H9 (cell line): ENCODE measurements around the gene DUSP2. TPM values are rescaled to one million over a fixed set of nuclear protein-coding genes. Genes with fewer than 3 reads are reported as not detected.

Source experiments
- DNase-seq: peaks from one replicate; pipeline ENCODE4 v3.0.0-alpha.2; 2017
- H2AFZ ChIP-seq: one replicate; pipeline ENCODE4 v1.6.1; 2013; ENCODE audit warnings: mild to moderate bottlenecking, low read length, control low read depth, moderate library complexity
- H2AK5ac ChIP-seq: 2 replicates; pipeline ENCODE4 v1.6.1; 2013; ENCODE audit warnings: low read length, control low read depth, mixed read lengths; ENCODE audit not compliant: insufficient read length
- H2BK120ac ChIP-seq: one replicate; pipeline ENCODE4 v1.6.1; 2013; ENCODE audit warnings: low read depth, mild to moderate bottlenecking, low read length, control low read depth, inconsistent platforms; ENCODE audit not compliant: poor library complexity, severe bottlenecking
- H2BK12ac ChIP-seq: 2 replicates; pipeline ENCODE4 v1.6.1; 2013; ENCODE audit warnings: low read length, control low read depth, mixed read lengths, low read depth; ENCODE audit not compliant: insufficient read length
- H2BK15ac ChIP-seq: 2 replicates; pipeline ENCODE4 v1.6.1; 2013; ENCODE audit warnings: low read depth, low read length, control low read depth
- H2BK20ac ChIP-seq: one replicate; pipeline ENCODE4 v1.6.1; 2013; ENCODE audit warnings: low read depth, mild to moderate bottlenecking, low read length, control low read depth, inconsistent platforms; ENCODE audit not compliant: poor library complexity, severe bottlenecking
- H2BK5ac ChIP-seq: 2 replicates; pipeline ENCODE4 v1.6.1; 2013; ENCODE audit warnings: low read length, control low read depth, mixed read lengths; ENCODE audit not compliant: insufficient read length
- H3K14ac ChIP-seq: 2 replicates; pipeline ENCODE4 v1.6.1; 2013; ENCODE audit warnings: low read length, control low read depth; ENCODE audit not compliant: insufficient read depth
- H3K18ac ChIP-seq: 2 replicates; pipeline ENCODE4 v1.6.1; 2013; ENCODE audit warnings: low read depth, mild to moderate bottlenecking, mixed read lengths, low read length, control low read depth; ENCODE audit not compliant: insufficient read length
- H3K23ac ChIP-seq: 2 replicates; pipeline ENCODE4 v1.6.1; 2013; ENCODE audit warnings: low read length, control low read depth, mixed read lengths, low read depth; ENCODE audit not compliant: insufficient read length
- H3K23me2 ChIP-seq: 2 replicates; pipeline ENCODE4 v1.6.1; 2013; ENCODE audit warnings: low read depth, mild to moderate bottlenecking, mixed read lengths, low read length, control low read depth; ENCODE audit not compliant: insufficient read length, poor library complexity, severe bottlenecking
- H3K27ac ChIP-seq: 2 replicates; pipeline ENCODE4 v1.5.1; 2013; ENCODE audit warnings: low read length, control low read depth, mixed read lengths, low read depth; ENCODE audit not compliant: insufficient read length
- H3K27me3 ChIP-seq: 2 replicates; pipeline ENCODE4 v1.6.1; 2013; ENCODE audit warnings: low read length, control low read depth, inconsistent platforms; ENCODE audit not compliant: insufficient read depth
- H3K4ac ChIP-seq: 2 replicates; pipeline ENCODE4 v1.6.1; 2013; ENCODE audit warnings: low read depth, mild to moderate bottlenecking, control low read depth, inconsistent platforms, low read length, moderate library complexity
- H3K4me1 ChIP-seq: 2 replicates; pipeline ENCODE4 v1.6.1; 2013; ENCODE audit warnings: low read length, control low read depth, inconsistent platforms; ENCODE audit not compliant: insufficient read depth
- H3K4me2 ChIP-seq: 2 replicates; pipeline ENCODE4 v1.6.1; 2013; ENCODE audit warnings: low read length, control low read depth, mixed read lengths; ENCODE audit not compliant: insufficient read length, insufficient read depth
- H3K56ac ChIP-seq: 2 replicates; pipeline ENCODE4 v1.6.1; 2013; ENCODE audit warnings: low read depth, mild to moderate bottlenecking, mixed read lengths, low read length, control low read depth; ENCODE audit not compliant: insufficient read length
- H3K79me1 ChIP-seq: 2 replicates; pipeline ENCODE4 v1.6.1; 2013; ENCODE audit warnings: low read depth, mild to moderate bottlenecking, moderate library complexity, low read length, control low read depth, inconsistent platforms; ENCODE audit not compliant: insufficient read depth, poor library complexity, severe bottlenecking
- H3K79me2 ChIP-seq: 2 replicates; pipeline ENCODE4 v1.6.1; 2013; ENCODE audit warnings: low read length, control low read depth, inconsistent platforms; ENCODE audit not compliant: insufficient read depth
- H3K9ac ChIP-seq: 2 replicates; pipeline ENCODE4 v1.6.1; 2013; ENCODE audit warnings: low read length, control low read depth, mixed read lengths; ENCODE audit not compliant: insufficient read length; ENCODE audit errors: extremely low read depth
- H3K9me3 ChIP-seq: one replicate; pipeline ENCODE4 v1.6.1; 2013; ENCODE audit warnings: low read depth, low read length, inconsistent platforms; ENCODE audit not compliant: control insufficient read depth
- H3T11ph ChIP-seq: one replicate; pipeline ENCODE4 v1.6.1; 2013; ENCODE audit warnings: mild to moderate bottlenecking, low read length, control low read depth, inconsistent platforms
- H4K20me1 ChIP-seq: one replicate; pipeline ENCODE4 v1.6.1; 2013; ENCODE audit not compliant: control insufficient read depth, insufficient read length, insufficient read depth
- H4K5ac ChIP-seq: 2 replicates; pipeline ENCODE4 v1.6.1; 2013; ENCODE audit warnings: low read depth, mild to moderate bottlenecking, mixed read lengths, low read length, control low read depth; ENCODE audit not compliant: insufficient read length
- H4K8ac ChIP-seq: replicated peaks from 2 replicates; pipeline ENCODE4 v1.6.1; 2013; ENCODE audit warnings: low read length, control low read depth, mixed read lengths, low read depth; ENCODE audit not compliant: insufficient read length
- H4K91ac ChIP-seq: 2 replicates; pipeline ENCODE4 v1.6.1; 2013; ENCODE audit warnings: low read depth, mild to moderate bottlenecking, moderate library complexity, mixed read lengths, low read length, control low read depth; ENCODE audit not compliant: insufficient read length
- H3K27ac Mint-ChIP-seq, 3 experiments: 2 replicates in 2 of 3; 3 replicates in 1 of 3; pipeline ENCODE4 v1.8.0; 2020 to 2021; ENCODE audit warnings: mixed read lengths in 3 of 3, mild to moderate bottlenecking in 1 of 3, moderate library complexity in 1 of 3
- H3K27me3 Mint-ChIP-seq: 2 replicates; pipeline ENCODE4 v1.8.0; 2021; ENCODE audit warnings: low read depth, mild to moderate bottlenecking, moderate library complexity, mixed read lengths
- H3K36me3 Mint-ChIP-seq, 3 experiments: 2 replicates in 2 of 3; 3 replicates in 1 of 3; pipeline ENCODE4 v1.8.0; 2020 to 2021; ENCODE audit warnings: low read depth in 3 of 3, mixed read lengths in 3 of 3; ENCODE audit not compliant: insufficient read depth in 1 of 3
- H3K4me1 Mint-ChIP-seq, 2 experiments: 2 replicates each; pipeline ENCODE4 v1.8.0; 2020; ENCODE audit warnings: mixed read lengths in 2 of 2
- H3K4me3 Mint-ChIP-seq, 2 experiments: 2 replicates in 1 of 2; 3 replicates in 1 of 2; pipeline ENCODE4 v1.8.0; 2020 to 2021; ENCODE audit warnings: mild to moderate bottlenecking in 2 of 2, mixed read lengths in 2 of 2, moderate library complexity in 1 of 2
- H3K9me3 Mint-ChIP-seq, 2 experiments: 2 replicates in 1 of 2; 3 replicates in 1 of 2; pipeline ENCODE4 v1.8.0; 2020; ENCODE audit warnings: mild to moderate bottlenecking in 2 of 2, mixed read lengths in 2 of 2, moderate library complexity in 1 of 2
- CTCF ChIP-seq: fragments of 200-600 bp; sonication (generic); conservative IDR thresholded peaks from 3 replicates; pipeline ENCODE4 v1.8.0; 2021; ENCODE audit warnings: antibody characterized with exemption, mild to moderate bottlenecking
- WGBS: extraction: QIAGEN DNeasy Blood & Tissue Kit; methylation state at CpG from one replicate; pipeline ENCODE4 v1.1.7; 2013; ENCODE audit warnings: missing lambda C conversion rate, low lambda C conversion rate, mixed read lengths; ENCODE audit not compliant: insufficient read length; ENCODE audit errors: extremely low coverage; 5-methylcytosine and 5-hydroxymethylcytosine counted together
- total RNA-seq: library from RNA; stranded (reverse); gene quantifications from 2 replicates; pipeline ENCODE4 v1.2.1, GENCODE V29; 2021

The DUSP2 gene
- total RNA-seq, 1 experiment from 2014 or later = 14.9 TPM

- no peak overlapping the region for H2BK15ac ChIP-seq
- no peak overlapping the region for H3K4me2 ChIP-seq
- H3T11ph ChIP-seq = no peak overlapping the region
- H3K79me1 ChIP-seq = no peaks in the 10 kb centered on the region
- no peaks in the 10 kb centered on the region; the same call in 1 of the 2 replicates for H3K4me1 ChIP-seq
- H3K9ac ChIP-seq = no peak overlapping the region
- H2BK12ac ChIP-seq = no peak overlapping the region
- no peak overlapping the region for H3K18ac ChIP-seq
- H3K27me3 ChIP-seq = no peaks in the 10 kb centered on the region; the same call in 1 of the 2 replicates
- no peak overlapping the region for H2BK120ac ChIP-seq
- no peak for DNase-seq
- H3K27ac ChIP-seq = no peak overlapping the region
- Mint-ChIP-seq H3K27me3 (peaks cover 39% of the 10 kb centered on the region), H3K27ac (peak overlapping the region in 1 of 3 experiments; percentile 35; a peak in 1 of 7 replicates), H3K4me1 (peaks cover 22 to 38% of the 10 kb centered on the region in 2 experiments), H3K9me3 (no peaks in the 10 kb centered on the region), H3K4me3 (peak overlapping the region in 1 of 2 experiments; percentile 83; a peak in 2 of 5 replicates), H3K36me3 (peaks cover 0 to 18% (median 0%) of the 10 kb centered on the region in 3 experiments; a peak in 2 of 7 replicates)
- H3K79me2 ChIP-seq = no peaks in the 10 kb centered on the region
- H4K8ac ChIP-seq = no peak overlapping the region
- H3K56ac ChIP-seq = no peak overlapping the region
- H4K20me1 ChIP-seq = no peaks in the 10 kb centered on the region
- peaks cover 6% of the 10 kb centered on the region for H3K23me2 ChIP-seq
- H3K9me3 ChIP-seq = no peaks in the 10 kb centered on the region
- WGBS = no CpG with 5 or more reads among the region's 10 CpGs
- H2AFZ ChIP-seq = no peak overlapping the region
- no peak overlapping the region for H4K5ac ChIP-seq
- TF ChIP-seq CTCF = no peak
- H3K4ac ChIP-seq = no peak overlapping the region
- H3K14ac ChIP-seq = no peak overlapping the region
- no peak overlapping the region for H2AK5ac ChIP-seq
- H3K23ac ChIP-seq = no peak overlapping the region
- no peak overlapping the region for H2BK20ac ChIP-seq
- no peak overlapping the region for H4K91ac ChIP-seq
- H2BK5ac ChIP-seq = no peak overlapping the region
Measured at GRCh38 chr2:96143231-96143847, 1.9 kb downstream of the DUSP2 start.
